ENCODE results near the gene NELL1. TPM values are rescaled to one million over a fixed set of nuclear protein-coding genes. Genes with fewer than 3 reads are reported as not detected.

NELL1 gene
- total RNA-seq, 6 experiments from 2014 or later: not detected

- H3K36me3 Mint-ChIP-seq (ENCODE audit: low read depth): no peaks in the 10 kb centered on the region
- H3K27ac Mint-ChIP-seq: no peak overlapping the region
- peaks cover 2% of the 10 kb centered on the region; the same call in 1 of the 2 replicates for H3K27me3 Mint-ChIP-seq (ENCODE audit: insufficient read depth)
- TF ChIP-seq CTCF (IDR thresholded peaks at IDR 0.05): no peak
- H3K9me3 Mint-ChIP-seq: no peaks in the 10 kb centered on the region
- no peaks in the 10 kb centered on the region for H3K4me1 Mint-ChIP-seq (ENCODE audit: low read depth)
- DNase-seq: no peak
- no peak overlapping the region for H3K4me3 Mint-ChIP-seq
These were observed 17.1 kb upstream of the NELL1 start for GRCh38 chr11:20652150-20652806.

GRCh38 chr11:20654038-20654437, 15.3 kb upstream of the NELL1 start:
- no peak for DNase-seq
- no peaks in the 10 kb centered on the region for H3K4me1 Mint-ChIP-seq (ENCODE audit: low read depth)
- no peaks in the 10 kb centered on the region for H3K36me3 Mint-ChIP-seq (ENCODE audit: low read depth)
- no peak overlapping the region for H3K4me3 Mint-ChIP-seq
- H3K27ac Mint-ChIP-seq: no peak overlapping the region
- peaks cover 2% of the 10 kb centered on the region; the same call in 1 of the 2 replicates for H3K27me3 Mint-ChIP-seq (ENCODE audit: insufficient read depth)
- TF ChIP-seq CTCF (IDR thresholded peaks at IDR 0.05): no peak
- no peaks in the 10 kb centered on the region for H3K9me3 Mint-ChIP-seq

GRCh38 chr11:20656901-20657300, 12.5 kb upstream of the NELL1 start:
- DNase-seq: no peak
- TF ChIP-seq CTCF (IDR thresholded peaks at IDR 0.05): no peak

GRCh38 chr11:20658135-20658534, 11.3 kb upstream of the NELL1 start:
- Mint-ChIP-seq H3K4me3 (no peak overlapping the region), H3K36me3 (ENCODE audit: low read depth) (no peaks in the 10 kb centered on the region), H3K27ac (no peak overlapping the region), H3K9me3 (no peaks in the 10 kb centered on the region), H3K27me3 (ENCODE audit: insufficient read depth) (peaks cover 2% of the 10 kb centered on the region; the same call in 1 of the 2 replicates), H3K4me1 (ENCODE audit: low read depth) (no peaks in the 10 kb centered on the region)
- TF ChIP-seq CTCF (IDR thresholded peaks at IDR 0.05): no peak
- no peak for DNase-seq

More at GRCh38 chr11:20656901-20657300, 12.5 kb upstream of the NELL1 start:
- no peaks in the 10 kb centered on the region for H3K9me3 Mint-ChIP-seq
- no peaks in the 10 kb centered on the region for H3K36me3 Mint-ChIP-seq (ENCODE audit: low read depth)
- no peak overlapping the region for H3K27ac Mint-ChIP-seq
- H3K27me3 Mint-ChIP-seq (ENCODE audit: insufficient read depth): peaks cover 2% of the 10 kb centered on the region; the same call in 1 of the 2 replicates
- H3K4me1 Mint-ChIP-seq (ENCODE audit: low read depth): no peaks in the 10 kb centered on the region
- no peak overlapping the region for H3K4me3 Mint-ChIP-seq

- no peak for TF ChIP-seq CTCF (IDR thresholded peaks at IDR 0.05)
- DNase-seq: no peak
- H3K4me1 Mint-ChIP-seq (ENCODE audit: low read depth): no peaks in the 10 kb centered on the region
- H3K36me3 Mint-ChIP-seq (ENCODE audit: low read depth): no peaks in the 10 kb centered on the region
- H3K4me3 Mint-ChIP-seq: no peak overlapping the region
- H3K27ac Mint-ChIP-seq: no peak overlapping the region
- H3K9me3 Mint-ChIP-seq: no peaks in the 10 kb centered on the region
- H3K27me3 Mint-ChIP-seq (ENCODE audit: insufficient read depth): no peaks in the 10 kb centered on the region
These were observed 7.9 kb upstream of the NELL1 start for GRCh38 chr11:20661445-20661844.
